Heart right ventricle (tissue), 16 donors: ENCODE data around the gene DEPP1. TPM values are rescaled to one million over a fixed set of nuclear protein-coding genes. Genes with fewer than 3 reads are reported as not detected.
A peak's percentile ranks its signal among the peaks of the same experiment; 100 is the strongest.

Experiments used
- ATAC-seq, 8 donors: fragments of 200-7000 bp; cut with Tn5 transposase; one replicate each; pipeline ENCODE4 v1.9.1; 2020; ENCODE audit warnings: mild to moderate bottlenecking in 8 of 8, moderate library complexity in 8 of 8, moderate number of reproducible peaks in 1 of 8
- DNase-seq, 2 donors: peaks; one replicate each; pipeline ENCODE4 v3.0.0-alpha.2; 2020
- H3K27ac ChIP-seq, 10 donors: fragments of 200-600 bp; sonication (generic) in 2 of 10; one replicate each; pipeline versions ENCODE4 v1.5.0 to v1.8.0; 2020 to 2022; ENCODE audit warnings: mild to moderate bottlenecking in 3 of 10
- H3K27me3 ChIP-seq, 7 donors: fragments of 200-600 bp; one replicate each; pipeline ENCODE4 v1.8.0; 2021 to 2022; ENCODE audit warnings: mild to moderate bottlenecking in 2 of 7
- H3K36me3 ChIP-seq, 9 donors: fragments of 200-600 bp; sonication (generic) in 1 of 9; one replicate each; pipeline versions ENCODE4 v1.5.0 to v1.8.0; 2020 to 2022; ENCODE audit warnings: mild to moderate bottlenecking in 2 of 9
- H3K4me1 ChIP-seq, 9 donors: fragments of 200-600 bp; sonication (generic) in 1 of 9; one replicate each; pipeline versions ENCODE4 v1.5.0 to v1.8.0; 2020 to 2022; ENCODE audit warnings: mild to moderate bottlenecking in 4 of 9
- H3K4me3 ChIP-seq, 10 donors: fragments of 200-600 bp; sonication (generic) in 2 of 10; one replicate each; pipeline versions ENCODE4 v1.5.0 to v1.8.0; 2020 to 2022; ENCODE audit warnings: mild to moderate bottlenecking in 7 of 10, moderate library complexity in 2 of 10
- H3K9me3 ChIP-seq, 11 donors: fragments of 200-600 bp in 10 of 11; sonication (generic) in 2 of 11; one replicate each; pipeline versions ENCODE4 v1.5.0 to v1.8.0; 2013 to 2022; ENCODE audit warnings: mild to moderate bottlenecking in 2 of 11, control low read depth in 1 of 11, moderate library complexity in 1 of 11
- WGBS, 2 donors: extraction: QIAGEN DNeasy Blood & Tissue Kit; methylation state at CpG; one replicate each; pipeline ENCODE4 v1.1.7; 2013; ENCODE audit warnings: inconsistent platforms in 1 of 2; 5-methylcytosine and 5-hydroxymethylcytosine counted together
- intact Hi-C, 10 donors: fragments of 100-400 bp; cut with DNase I; formaldehyde crosslinking; loops; one replicate each; pipeline versions ENCODE4 v1.11.1 to v1.14.2; 2022
- polyA plus RNA-seq, 2 donors: library from polyadenylated mRNA; stranded (reverse); fragments of 200-250 nt; gene quantifications; one replicate each; pipeline ENCODE4 v1.2.3, GENCODE V29; 2013
- total RNA-seq, 10 donors: library from RNA; stranded (reverse); fragmentation: NEBNext Ultra II Directional in 3 of 10; extraction: Animal tissue kit (Norgen Biotek cat#: 25700) in 3 of 10; gene quantifications; one replicate each; pipeline versions ENCODE4 v1.2.1 to v1.2.4, GENCODE V29; 2021 to 2023
- TF ChIP-seq, protein P1 (sequence below), 9 donors: fragments of 200-600 bp; sonication (generic) in 2 of 9; IDR thresholded peaks; one replicate each; pipeline versions ENCODE4 v1.5.0 to v1.8.0; 2021 to 2022; ENCODE audit warnings: antibody characterized with exemption in 9 of 9, mild to moderate bottlenecking in 5 of 9, moderate library complexity in 1 of 9
- donor health status: Arrhythmogenic right ventricular cardiomyopathy.
- donor health status: ischemic (EF 13 %, LVEDD 7.1; RV severe dilation, severe dysfunction).
- donor health status: healthy with polysubstance abuse.
- donor health status: DM: no; HTN: yes; CAD: no.
- donor health status: DM: no; HTN: no; CAD: no.
- donor health status: ischemic (EF 25% LVEDD 6.9; RV normal size, moderate dysfunction).
- donor health status: ischemic (EF 25% LVEDD 5.7; RV mildly dilated, moderate dysfunction).
- donor health status: healthy.
- donor health status: DM: yes; HTN: yes; CAD: no.
- donor health status: Ischemic cardiomyopathy.
- donor health status: ischemic (EF 35%, LVEDD 5.7; RV mildly dilated, moderate dysfunction).
- donor health status: nonischemic (EF 11% LVEDD 7.7; RV severe dilation, severe dysfunction).
- donor health status: DM: yes; HTN: yes; CAD: no.
- donor health status: PGD.
- donor health status: ischemic (EF 29% LVEDD 5.4; RV normal size, mild dysfunction).
- donor health status: nonischemic (EF 23%, LVEDD 6.1; RV moderate dilation, normal function).

The DEPP1 gene
- total and polyA plus RNA-seq, 12 donors = 10.0 to 172 (median 25.1) TPM

DNA sequence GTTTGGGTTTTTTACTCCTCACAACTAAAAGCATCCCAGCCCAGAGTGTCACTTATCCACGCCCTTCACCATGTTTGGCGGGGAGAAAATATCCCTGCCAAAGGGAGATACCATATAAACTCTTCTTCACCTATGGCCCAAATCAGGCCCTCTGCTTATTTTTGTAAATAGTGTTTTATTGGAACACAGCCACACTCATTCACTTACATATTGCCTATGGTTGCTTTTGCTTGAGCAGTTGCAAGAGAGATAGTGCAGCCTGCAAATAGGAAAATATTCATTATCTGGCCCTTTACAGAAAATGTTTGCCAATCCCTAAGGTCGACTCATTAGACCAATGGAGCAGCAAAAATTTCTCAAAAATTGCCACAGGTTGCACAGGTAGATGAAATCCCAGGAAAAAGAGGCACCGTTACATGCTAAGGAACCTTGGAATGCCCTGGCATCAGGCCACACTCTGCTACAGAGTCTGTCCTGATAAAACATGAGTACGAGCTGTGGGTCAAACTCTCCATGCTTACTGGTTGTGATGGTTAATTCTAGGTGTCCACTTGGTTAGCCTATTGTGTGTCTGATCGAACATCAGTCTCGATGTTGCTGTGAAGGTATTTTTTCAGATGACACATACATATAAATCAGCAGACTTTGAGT is 26.9 kb downstream of the DEPP1 start:
- Histone ChIP-seq H3K9me3 (peaks cover 0 to 2% (median 0%) of the 10 kb centered on the region in 11 donors), H3K36me3 (peaks cover 0 to 26% (median 3%) of the 10 kb centered on the region in 9 donors), H3K4me3 (no peak overlapping the region), H3K4me1 (peaks cover 5 to 78% (median 64%) of the 10 kb centered on the region in 9 donors), H3K27ac (no peak overlapping the region), H3K27me3 (no peaks in the 10 kb centered on the region)
- intact Hi-C loops = no loop called here
- ATAC-seq (no peak), DNase-seq (peak in 1 of 2 donors; percentile 1)
- WGBS, 2 donors = 79 to 83% methylated on average over 7 of the region's 7 CpGs
- TF ChIP-seq, protein P1, sequence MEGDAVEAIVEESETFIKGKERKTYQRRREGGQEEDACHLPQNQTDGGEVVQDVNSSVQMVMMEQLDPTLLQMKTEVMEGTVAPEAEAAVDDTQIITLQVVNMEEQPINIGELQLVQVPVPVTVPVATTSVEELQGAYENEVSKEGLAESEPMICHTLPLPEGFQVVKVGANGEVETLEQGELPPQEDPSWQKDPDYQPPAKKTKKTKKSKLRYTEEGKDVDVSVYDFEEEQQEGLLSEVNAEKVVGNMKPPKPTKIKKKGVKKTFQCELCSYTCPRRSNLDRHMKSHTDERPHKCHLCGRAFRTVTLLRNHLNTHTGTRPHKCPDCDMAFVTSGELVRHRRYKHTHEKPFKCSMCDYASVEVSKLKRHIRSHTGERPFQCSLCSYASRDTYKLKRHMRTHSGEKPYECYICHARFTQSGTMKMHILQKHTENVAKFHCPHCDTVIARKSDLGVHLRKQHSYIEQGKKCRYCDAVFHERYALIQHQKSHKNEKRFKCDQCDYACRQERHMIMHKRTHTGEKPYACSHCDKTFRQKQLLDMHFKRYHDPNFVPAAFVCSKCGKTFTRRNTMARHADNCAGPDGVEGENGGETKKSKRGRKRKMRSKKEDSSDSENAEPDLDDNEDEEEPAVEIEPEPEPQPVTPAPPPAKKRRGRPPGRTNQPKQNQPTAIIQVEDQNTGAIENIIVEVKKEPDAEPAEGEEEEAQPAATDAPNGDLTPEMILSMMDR (IDR thresholded peaks at IDR 0.05) = no peak

DNA sequence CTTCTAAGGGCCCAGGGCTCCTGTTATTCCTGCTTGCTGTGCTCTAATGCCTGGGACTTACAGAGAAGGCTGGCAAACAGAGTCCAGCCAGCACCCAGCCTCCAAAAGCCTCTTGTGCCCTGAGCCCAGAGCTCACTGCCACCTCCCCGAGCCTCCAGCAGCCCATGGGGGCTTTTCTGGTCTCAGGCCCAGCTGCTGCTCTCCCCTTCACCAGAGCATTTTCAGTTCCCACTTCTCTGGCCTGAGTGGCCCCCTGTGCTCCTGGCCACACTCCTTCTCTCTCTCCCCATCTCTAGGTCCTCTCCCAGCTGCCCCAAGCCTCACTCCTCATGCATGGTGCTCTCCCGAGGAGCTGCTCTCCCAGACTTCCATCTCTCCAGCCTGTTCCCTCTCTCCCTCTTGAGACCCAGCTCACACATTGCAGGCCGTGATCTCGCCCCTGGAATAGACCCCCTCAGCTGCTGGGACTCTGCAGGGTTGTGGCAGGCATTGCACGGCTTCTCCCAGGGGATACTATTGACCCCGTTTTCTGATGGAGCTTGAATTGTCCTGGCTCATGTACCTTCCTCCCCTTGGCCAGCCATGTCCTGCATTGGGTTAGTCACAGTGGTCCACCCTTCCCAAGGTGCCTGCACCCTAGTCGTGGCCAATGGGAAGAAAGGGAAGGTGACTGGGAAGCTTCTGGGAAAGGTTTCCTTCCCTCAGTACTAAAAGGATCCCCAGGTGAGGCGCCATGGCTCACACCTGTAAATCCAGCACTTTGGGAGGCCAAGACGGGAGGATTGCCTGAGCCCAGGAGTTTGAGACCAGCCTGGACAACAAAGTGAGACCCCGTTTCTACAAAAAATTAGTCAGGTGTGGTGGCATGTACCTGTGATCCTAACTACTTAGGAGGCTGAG is 28.0 kb downstream of the DEPP1 start:
- TF ChIP-seq, protein P1 (IDR thresholded peaks at IDR 0.05) = no peak
- DNase-seq (no peak), ATAC-seq (peak in 5 of 8 donors; percentile 7 to 40 (median 8))
- Histone ChIP-seq H3K4me3 (no peak overlapping the region), H3K36me3 (peaks cover 0 to 16% (median 0%) of the 10 kb centered on the region in 9 donors), H3K27me3 (no peaks in the 10 kb centered on the region), H3K4me1 (peaks cover 9 to 78% (median 69%) of the 10 kb centered on the region in 9 donors), H3K9me3 (no peaks in the 10 kb centered on the region), H3K27ac (peak overlapping the region in 7 of 10 donors; percentile 18 to 72 (median 50))
- 84 to 88% methylated on average over 10 of the region's 10 CpGs for WGBS, 2 donors
- intact Hi-C loops = no loop called here

DNA sequence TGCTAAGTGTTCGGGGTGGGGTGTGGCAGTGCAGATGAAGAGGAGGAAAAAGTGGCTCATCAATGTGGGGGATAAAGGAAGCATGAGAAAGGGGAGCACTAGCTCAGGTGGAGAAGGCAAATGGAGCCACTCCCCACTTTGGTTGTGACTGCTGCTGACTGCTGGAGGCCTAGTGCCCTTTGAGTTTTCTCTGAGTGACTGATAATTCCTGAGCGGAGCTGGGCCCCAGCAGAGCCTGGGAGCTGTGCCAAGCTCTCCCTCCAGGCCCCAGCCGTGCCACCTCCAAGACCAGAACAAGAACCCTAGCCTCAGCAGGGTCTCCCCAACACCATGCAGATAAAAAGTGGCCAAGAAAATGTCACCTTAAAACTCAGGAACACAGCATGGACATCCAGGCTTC is 28.7 kb downstream of the DEPP1 start:
- DNase-seq (no peak), ATAC-seq (peak in 7 of 8 donors; percentile 6 to 85 (median 52))
- intact Hi-C loops = no loop called here
- Histone ChIP-seq H3K4me1 (peaks cover 9 to 80% (median 67%) of the 10 kb centered on the region in 9 donors), H3K27me3 (no peaks in the 10 kb centered on the region), H3K27ac (peak overlapping the region in 7 of 10 donors; percentile 18 to 72 (median 50)), H3K9me3 (no peaks in the 10 kb centered on the region), H3K36me3 (peaks cover 0 to 13% (median 0%) of the 10 kb centered on the region in 9 donors), H3K4me3 (no peak overlapping the region)
- TF ChIP-seq, protein P1 (IDR thresholded peaks at IDR 0.05) = no peak
- 54 to 62% methylated on average over 3 of the region's 3 CpGs for WGBS, 2 donors

DNA sequence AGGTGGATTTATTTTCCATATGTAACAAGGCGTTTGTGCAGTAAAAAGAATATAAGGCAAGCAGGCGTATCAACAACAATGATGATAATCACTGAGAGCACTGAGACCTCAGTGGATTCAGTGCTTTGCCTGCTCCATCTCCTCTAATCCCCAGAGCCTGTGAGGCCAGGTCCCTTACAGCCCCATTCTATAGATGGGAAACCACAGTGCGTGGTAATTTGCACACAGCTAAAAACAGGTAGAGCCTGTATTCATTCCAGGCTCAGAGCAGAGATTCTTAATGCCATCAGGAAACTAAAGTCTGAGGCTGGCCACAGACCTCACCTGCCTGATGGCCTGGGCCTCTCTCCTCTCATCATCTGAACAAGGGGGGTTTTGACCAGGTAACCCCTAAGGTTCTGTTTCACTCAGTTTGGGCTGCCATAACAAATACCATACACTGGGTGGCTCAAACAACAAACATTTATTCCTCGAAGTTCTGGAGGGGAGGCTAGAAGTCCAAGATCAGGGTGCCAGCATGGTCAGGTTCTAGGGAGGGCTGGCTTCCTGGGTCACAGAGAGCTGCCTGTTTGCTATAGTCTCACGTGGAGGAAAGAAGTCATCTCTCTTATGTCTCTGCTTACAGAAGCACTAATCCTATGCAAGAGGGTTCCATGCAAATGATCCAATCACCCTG is 29.3 kb downstream of the DEPP1 start:
- WGBS, 2 donors = 56 to 62% methylated on average over 5 of the region's 5 CpGs
- Histone ChIP-seq H3K27me3 (no peaks in the 10 kb centered on the region), H3K36me3 (peaks cover 0 to 11% (median 0%) of the 10 kb centered on the region in 9 donors), H3K4me3 (no peak overlapping the region), H3K4me1 (peaks cover 9 to 80% (median 67%) of the 10 kb centered on the region in 9 donors), H3K9me3 (peaks cover 0 to 6% (median 2%) of the 10 kb centered on the region in 11 donors), H3K27ac (peak overlapping the region in 6 of 10 donors; percentile 16 to 72 (median 56))
- intact Hi-C loops = no loop called here
- TF ChIP-seq, protein P1 (IDR thresholded peaks at IDR 0.05) = peak in 5 of 9 donors; percentile 3 to 35 (median 25)
- peak in 6 of 8 donors; percentile 23 to 60 (median 39) for ATAC-seq
- DNase-seq = no peak
